DMS153 treated with DMSO at 0.1 percent for 48 hours (cell line): ENCODE results near the gene RRBP1.

Experiments
- DNase-seq: peaks from one replicate; lab custom pipeline; 2025; ENCODE audit not compliant: unreplicated experiment; lab: John Stamatoyannopoulos, UW

RRBP1 gene

DNA sequence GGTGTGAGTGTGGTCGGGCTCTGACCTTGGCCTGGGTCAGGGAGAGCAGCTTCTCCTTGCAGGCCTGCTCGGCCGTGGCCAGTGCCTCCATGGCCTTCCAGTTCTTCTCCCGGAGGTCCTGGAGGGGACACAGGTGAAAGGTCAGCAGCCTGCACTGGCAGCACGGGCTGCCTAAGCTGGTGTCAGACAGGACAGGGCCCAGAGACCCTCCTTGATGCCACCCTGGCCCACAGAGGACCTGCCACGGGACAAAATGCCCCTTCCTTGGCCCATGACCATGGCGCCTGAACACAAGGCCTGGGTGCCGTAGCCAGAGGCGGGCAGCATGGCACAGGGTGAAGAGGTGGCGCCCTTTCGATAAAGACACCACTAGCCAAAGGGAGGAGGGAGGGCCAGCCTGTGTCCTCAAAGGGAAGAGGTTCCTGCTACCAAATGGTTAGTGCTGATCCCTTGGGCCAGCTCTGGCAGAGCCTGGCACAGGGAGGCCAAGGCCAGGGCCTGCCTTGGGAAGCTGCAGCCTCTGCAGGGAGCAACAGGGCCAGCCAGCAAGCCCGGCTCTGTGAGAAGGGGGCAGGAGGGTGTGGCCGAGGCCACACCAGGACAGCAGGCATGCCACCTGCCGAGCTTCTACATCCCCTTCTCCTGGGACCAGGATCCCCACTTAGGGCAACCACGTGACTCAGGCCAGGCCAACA, 57.3 kb downstream of the RRBP1 start:
- no peak for DNase-seq

DNA sequence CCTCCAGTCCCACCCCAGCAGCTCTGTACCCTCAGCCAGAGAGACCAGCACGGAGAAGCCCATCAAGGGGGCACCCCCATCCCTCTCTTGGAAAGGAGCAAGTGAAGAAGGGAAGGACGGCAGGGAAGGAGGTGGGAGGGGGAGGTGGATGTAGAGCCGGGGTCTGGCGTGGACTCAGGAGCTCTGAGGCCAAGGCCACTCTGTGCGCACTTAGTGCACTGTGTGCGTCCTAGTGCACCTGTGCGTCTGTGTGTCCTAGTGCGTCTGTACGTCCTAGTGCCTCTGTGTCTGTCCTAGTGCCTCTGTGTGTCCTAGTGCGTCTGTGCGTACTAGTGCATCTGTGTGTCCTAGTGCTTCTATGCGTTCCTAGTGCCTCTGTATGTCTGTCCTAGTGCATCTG, 58.0 kb downstream of the RRBP1 start:
- DNase-seq, result no peak

DNA sequence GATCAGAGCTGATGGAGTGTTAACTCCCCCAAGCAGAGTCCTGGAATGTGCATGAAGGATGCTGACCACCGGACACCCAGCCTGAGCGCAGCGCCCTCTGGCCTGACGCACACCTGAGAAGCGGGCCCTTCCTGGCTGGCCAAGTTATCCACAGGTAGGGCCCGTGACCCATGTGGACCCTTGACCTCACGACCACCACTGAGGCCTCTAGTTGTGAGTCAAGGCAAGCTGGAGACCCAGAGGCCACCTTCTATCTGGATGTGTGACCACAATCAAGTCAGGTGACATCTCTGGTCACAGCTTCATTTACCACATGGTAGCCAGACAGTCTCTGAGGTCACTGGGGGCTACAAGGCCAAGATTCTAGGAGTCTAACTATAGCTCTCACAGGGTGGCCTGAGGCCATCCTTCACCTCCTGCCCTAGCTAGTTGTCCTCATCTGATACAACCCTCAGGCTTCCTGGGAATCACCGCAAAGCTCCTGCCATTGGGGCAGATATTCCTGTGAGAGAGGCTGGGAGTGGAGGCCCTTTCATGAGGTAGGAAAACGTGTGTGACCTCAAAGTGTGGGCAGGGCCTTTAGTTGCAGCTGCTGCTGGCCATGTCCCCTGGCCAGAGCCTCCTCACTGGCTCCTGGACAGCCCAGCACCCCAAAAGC, 59.1 kb downstream of the RRBP1 start:
- no peak for DNase-seq

DNA sequence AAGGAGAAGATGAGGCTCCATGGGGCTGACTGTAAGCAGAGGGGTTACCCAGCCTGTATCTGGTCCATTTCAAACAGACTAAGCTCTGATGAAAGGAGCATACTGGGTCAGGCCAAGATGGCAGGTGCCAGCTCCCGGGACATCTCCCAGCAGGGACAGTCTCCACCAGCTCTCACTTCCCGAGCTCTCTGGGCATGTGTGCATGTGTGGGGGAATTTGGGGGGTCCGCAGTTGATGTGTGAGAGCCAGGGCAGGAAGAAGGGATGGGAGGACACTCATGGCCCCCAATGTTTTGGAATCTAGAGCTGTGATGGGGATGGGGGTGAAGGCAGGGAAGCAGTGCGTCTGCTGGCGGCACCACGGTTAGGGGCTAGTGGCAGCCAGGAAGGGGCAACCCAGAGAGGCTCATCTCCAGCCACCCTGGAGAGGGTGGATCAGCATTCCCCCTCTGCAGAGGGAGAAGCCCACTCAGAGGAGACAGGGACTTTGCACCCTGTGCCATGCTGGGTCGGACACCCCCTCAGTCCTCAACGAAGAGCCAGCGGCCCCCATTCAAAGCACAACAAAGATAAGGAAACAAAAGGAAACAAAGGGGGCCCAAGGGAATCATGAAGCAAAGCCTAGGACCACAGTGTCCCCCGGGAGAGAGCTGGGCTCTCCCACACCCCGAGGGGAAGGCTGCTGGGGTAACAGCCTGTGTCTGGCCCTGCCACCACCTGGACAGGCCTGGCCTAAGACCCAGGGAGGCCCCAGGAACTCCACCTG, 59.8 kb downstream of the RRBP1 start:
- no peak for DNase-seq

DNA sequence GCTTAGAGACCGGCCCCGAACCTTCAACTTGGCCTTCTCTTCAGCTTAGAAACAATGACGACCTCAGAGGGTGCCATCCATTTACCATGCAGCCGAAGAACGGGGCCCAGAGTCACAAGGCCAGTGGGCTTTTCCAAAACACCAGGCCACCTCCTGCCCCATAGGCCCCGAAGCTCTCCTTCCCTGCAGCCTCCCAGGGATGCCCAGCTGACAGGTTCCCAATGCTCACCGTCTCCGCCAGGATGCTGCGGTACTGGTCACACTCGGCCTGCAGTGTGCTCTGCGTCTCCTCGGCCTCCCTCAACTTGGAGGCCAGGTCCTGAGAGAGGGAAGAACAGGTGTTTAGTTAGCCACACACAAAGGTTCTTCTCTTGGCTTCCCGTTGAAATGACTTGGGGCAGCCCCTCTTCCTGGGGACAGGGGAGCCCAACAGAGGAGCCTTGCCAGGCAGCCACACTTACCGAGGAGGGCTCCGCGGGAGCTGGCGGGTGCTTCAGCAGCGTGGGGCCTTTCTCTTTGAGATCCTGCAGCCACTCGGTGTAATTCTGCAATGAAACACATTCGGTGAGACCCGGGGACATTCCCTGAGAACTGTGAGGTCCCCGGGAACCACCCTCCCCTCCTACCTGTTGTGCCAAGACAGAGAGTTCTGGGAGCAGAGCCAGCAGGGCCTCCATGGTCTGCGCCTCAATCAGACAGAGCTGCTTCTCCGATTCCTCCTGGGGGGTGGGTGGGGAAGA, 60.6 kb downstream of the RRBP1 start:
- DNase-seq, result no peak

DNA sequence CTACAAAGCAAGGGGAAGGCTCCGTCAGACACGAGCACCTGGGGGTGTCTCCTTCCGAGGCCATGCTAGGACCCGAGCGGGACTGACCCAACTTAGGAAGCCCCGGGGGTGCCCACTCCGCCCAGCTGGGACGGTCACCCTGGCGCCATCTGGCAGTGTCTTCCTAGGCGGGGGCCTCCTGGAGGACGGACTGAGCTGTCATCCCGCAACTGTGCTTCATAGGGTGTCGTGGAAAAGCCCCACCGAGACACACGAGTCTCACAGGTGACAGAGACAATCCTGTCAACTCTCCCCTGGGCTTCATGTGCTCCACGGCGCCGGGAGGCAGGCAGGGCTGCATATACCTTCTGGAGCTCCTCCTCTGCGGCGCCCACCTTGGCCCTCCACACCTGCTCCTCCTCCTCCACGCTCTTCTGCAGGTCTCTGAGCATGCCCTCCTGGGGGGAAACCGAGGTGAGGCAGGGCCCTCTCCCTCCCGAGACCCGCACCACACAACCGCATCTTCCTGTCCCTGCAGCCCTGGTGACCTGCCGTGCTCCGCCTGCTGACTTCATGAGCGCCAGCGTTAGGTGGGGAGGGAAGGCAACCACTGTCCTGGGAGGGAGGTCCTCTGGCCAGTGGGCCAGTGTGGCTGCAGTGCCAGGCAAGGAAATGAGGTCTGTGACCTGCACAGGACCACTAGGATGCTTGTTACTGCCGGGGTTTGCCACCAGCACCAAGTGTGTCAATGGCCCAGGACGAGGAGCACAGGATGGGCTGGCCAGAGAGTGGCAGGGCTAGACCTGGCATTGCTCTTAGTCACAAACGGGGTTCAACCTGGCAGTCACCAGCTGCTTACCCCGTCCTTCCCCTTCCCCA, 61.4 kb downstream of the RRBP1 start:
- DNase-seq, result no peak

DNA sequence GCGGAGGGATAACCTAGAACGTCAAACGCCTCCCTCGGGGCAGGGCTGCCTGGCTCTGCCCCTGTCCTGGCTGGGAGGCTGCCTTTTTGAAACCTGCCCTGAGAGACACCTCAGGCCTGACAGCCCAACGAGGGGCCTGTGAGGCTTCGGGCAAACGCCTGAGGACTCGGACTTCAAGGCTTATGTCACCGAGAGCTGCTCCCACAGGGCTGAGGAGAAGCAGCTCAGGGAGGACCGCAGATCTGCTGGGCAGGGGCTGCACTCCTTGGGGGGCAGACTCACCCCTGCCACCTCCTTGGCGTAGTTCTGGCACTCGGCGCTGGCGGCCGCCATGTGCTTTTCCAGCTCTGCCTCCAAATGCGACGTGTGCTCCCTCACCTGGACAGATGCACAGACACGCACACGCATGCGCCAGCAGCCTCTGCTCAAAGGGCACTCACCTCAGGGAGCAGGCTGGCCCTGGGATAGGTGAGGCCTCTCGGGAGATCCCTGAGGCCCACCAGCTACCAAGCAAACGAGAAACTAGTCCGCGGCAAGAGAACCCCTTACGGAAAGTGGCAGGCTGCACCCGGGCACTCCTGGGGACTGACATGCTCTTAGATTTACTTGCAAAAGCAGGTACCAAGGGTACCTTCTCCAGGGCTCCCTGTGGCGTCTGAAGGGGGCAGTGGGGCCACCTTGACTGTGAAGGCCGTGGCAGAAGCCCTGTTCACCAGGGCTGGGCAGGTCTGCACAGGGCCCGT, 62.5 kb downstream of the RRBP1 start:
- no peak for DNase-seq

DNA sequence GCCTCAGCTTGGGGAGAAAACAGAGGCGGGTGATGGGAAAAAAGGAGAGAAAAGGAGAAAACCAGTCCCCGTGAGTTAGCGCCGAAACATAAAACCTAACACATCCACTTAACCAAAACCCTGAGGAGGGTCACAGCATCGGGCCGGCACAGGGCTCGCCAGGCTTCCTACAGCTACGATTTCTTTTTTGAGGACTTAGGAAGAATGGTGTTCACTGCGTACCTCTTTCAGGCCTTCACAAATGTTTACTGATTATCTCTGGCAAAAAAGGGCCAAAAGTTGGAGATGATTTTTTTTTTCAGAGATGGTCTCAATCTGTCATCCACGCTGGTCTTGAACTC, 63.4 kb downstream of the RRBP1 start:
- DNase-seq, result no peak

DNA sequence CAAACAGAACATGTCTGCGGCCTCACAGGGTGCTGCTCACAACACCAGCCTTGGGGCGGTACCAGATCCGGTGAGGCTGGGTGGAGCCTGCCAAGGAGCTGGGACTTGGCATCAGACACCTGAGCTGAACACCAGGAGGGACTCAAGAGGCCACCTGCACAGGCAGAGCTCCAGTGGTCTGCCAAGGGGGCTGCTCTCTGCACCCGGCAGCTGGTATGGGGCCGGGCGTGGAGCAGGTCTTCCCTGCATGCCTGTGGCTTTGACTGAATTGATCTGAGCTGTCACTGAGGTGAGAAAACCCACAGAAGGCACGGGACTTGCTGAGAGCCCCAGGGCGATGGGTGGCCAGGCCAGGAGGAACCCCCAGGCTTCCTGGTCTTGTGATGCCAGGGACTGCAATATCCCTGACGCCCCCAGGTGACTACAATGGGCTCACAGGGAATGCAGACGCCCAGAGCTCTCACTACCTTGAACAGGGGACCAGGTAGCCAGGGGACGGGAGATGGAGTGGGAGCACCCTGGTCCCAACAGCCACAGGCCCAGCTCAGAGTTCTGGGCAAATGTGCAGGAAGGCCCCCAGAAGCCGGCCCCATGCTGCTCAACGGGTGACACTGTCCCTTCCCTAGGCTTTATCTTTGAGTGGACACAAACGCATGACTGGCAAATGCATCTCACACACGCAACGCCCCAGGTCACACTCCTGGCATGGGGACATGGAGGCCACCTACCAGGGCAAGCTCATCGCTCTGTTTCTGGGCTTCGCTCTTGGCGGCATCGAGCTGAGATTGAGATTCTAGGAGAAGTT, 64.0 kb downstream of the RRBP1 start:
- no peak for DNase-seq

DNA sequence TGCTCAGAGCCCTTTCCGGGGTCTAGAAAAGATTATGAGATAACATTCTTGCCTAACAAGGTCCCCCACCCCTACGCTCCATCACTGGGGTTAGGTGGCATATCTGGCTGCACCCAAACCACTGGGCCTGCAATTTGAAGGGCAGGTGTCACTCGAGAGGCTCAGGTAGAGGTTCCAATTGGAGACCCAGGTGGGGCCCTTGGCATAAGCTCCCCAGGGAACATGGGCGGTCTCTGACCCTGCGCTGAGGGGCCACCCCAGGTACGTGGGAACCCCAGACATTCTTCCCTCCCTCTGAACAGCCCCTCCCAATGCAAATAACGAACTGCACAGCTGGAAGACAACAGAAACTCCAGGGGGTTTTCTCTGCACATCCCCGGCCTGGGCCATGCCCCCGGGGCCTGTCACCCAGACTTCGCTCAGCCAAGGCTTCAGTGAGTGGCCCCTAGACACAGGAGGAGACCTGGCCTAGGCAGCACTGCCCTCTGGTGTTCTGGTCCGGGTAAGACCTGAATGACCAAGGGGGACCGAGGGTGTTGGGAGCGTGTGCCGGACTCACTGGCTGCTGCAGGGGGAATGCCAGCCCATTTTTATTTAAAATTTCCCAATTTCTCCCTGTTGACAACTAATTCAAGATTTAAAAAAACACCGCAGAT, 64.7 kb downstream of the RRBP1 start:
- DNase-seq, result no peak

DNA sequence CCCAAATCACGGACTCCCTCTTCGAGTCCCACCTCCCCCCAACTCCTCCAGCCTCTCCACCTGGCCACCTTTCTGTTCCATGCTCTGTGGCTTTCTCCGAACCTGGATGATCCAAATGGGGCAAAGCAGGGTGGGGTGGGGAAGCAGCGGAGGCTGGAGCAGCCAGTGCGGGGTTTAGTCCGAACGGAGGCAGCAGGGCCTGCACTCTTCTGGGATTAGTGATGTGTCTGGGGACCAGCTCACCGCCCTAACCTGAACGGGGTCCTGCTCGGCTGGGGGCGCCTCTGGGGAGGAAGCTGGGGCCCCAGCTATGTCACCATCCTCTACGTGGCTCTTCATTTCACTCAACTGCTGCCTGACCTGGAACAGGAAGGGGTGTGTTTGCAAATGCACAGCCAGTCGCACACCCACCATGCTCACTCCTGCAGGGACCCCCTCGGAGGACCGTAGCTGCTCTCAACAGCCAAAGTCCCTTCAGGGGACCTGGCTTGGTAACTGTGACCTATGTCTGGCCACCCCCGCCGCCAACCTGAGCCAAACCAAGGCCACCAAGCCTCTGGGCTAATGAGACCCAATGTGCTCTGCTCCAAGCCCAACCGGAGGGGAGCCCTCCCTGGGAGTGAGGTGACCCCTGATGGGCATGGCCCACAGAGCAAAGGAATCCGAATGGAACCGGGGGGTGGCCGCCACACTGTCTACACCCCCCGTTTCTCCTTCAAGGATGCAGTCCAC, 65.4 kb downstream of the RRBP1 start:
- DNase-seq, result no peak

DNA sequence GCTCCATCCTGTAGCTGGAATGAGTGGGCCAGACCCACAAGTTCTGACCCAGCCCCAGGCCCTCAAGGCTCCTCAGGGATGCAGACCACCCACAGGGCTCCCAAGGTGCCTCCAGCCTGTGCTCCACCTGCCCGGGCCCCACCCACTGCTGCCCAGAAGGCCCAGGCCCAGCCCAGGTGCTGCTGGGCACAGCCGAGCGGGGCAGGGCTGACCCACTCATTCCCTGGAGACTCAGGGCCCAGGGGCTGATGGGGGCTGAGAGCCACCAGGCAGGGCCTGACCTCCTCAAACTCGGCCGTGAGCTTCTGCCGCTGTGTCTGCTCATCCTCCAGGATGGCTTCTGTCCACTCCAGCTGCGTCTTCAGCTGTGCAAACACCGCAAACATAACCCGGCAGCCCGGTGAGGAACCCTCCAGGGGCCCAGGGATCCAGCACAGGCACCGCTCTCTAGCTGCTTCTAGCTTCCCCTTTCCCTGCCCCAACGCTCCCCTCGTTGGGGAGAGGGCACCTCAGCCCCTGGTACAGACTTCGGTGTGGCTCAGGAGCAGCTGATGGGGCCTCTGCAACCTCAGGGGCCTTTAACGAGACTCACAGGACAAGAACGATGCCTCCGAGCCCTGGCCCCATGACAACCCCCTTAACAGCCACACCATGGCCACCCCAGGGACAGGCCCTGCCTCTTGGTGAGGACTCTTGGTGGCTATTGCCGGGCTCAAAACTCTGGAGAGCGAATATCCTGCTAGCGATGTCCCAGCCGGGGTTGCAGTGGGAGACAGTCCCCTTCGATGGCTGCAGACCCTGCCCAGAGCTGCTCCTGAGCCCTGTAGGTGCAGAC, 66.2 kb downstream of the RRBP1 start:
- DNase-seq, result no peak

DNA sequence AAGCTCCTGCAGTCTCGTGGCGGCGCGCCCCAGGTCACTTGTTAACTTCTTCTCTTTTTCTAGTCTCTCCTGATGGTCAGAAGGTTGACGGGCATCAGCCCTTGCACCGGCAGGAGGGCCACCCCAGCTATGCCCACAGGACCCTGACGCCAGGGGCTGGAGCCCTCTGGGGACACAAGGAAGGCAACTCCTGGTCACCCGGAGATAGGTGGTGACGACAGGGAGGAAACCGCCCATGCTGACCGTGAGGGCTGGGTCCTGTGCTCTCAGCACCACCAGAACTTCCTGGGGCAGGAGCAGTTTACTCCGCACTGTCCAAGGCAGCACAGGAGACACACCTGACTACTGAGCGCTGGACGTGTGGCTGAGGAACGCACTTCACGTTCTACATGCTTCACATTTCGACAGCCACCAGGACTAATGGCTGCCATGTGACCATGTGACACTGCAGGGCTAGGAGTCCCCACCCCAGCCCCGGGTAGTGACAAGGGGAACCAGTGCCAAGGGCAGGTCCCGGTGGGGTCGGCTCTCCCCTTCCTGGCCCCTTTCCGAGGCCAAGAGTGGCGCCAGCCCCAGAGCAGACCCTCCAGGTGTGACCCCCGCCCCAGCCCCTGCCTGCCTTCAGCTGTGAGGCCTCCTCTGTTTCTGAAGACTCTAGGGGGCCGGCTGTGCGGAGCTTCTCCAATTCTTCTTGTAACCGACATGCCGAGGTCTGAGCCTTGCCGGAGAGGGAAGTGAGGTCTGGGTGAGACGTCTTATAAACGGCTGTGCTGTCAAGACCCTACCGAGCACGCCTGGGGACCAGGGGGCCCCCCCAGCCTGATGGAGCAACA, 67.0 kb downstream of the RRBP1 start:
- DNase-seq, result no peak

DNA sequence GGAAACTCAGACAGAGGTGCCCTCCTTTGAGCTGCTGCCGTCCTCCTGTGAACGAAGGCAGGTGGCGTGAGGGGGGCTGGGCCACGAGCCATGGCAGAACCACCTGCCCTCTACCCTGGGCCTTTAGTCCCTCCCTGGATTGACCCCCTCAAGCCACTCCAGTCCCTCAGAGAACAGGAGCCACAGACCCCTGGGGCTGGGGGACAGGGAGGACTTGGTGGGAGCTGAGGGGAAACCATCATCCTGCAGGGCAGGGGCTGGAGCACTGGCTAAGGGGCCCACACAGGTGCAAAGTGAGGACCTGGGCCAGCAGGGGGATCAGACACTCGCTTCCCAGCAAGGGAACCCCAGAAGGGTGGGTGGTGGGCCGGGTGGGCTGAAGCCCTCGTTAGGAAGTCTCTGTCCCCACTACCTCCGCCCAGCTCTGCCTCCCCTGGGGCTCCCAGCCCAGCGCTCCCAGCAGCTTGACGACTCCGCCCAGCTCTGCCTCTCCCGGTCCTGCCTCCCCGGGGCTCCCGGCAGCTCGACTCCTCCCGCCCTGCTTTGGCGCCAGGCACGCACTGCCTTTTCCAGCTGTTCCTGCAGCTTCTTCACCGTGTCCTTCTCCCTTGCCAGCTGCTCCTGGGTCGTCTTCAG, 67.7 kb downstream of the RRBP1 start:
- DNase-seq, result no peak

DNA sequence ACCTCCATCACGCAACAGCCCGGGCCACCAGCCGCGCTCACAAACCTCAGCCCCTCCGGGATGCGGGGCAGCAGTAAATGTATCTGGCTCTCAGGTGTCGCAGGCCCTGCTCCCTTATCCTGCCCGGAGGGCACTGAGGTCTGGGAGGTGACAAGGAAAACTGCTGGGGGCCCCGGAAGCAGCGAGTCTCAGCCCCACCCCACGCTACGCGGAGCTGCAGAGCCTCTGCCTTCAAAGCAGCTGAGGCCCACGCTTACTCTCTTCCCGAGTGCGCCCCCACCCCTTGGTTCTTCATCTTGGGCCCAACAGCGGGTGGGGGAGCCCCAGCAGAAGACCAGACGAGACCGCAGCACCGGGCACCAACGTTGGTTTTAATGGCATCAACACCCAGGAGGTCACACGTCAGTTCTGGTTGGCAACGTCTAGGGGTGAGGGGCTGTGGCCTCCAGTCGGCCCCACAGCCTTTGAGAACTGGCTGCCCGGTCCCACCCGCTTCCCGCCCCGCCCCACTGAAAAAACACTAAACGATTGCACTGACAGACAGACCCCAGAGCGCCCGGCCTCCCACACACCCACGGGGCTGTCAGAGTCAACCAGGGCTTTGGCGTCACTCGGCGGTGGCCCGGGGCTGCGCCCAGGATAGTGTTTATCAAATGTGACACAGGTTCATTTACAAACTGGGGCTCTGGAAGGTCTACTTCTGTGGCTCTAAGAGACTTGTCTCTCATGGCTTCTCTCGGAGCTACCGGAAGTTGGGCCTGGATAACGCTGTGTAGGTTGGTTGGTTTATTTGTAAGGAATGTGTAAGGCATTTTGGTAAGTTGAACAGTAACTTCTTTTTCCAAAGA, 68.5 kb downstream of the RRBP1 start:
- no peak for DNase-seq
